GM19025 (cell line): Measurements from ENCODE around the gene SLC16A12.
A peak's percentile ranks its signal among the peaks of the same experiment; 100 is the strongest.
"Not testable (repeated sequence)": the region's sequence is repeated elsewhere in the genome, so short reads cannot be mapped to it uniquely, and the experiment has no call there.

Experiments
- ATAC-seq: cut with Tn5 transposase; IDR thresholded peaks from one replicate; pipeline ENCODE4 v1.9.1; 2021; ENCODE audit warnings: mild to moderate bottlenecking, low read depth, moderate library complexity; ENCODE audit not compliant: unreplicated experiment

The SLC16A12 gene

GRCh38 chr10:89428877-89429276 lies 106.5 kb downstream of the SLC16A12 start:
- ATAC-seq = no peak

- no peak for ATAC-seq
These were observed 107.8 kb downstream of the SLC16A12 start for GRCh38 chr10:89427629-89428028.

DNA sequence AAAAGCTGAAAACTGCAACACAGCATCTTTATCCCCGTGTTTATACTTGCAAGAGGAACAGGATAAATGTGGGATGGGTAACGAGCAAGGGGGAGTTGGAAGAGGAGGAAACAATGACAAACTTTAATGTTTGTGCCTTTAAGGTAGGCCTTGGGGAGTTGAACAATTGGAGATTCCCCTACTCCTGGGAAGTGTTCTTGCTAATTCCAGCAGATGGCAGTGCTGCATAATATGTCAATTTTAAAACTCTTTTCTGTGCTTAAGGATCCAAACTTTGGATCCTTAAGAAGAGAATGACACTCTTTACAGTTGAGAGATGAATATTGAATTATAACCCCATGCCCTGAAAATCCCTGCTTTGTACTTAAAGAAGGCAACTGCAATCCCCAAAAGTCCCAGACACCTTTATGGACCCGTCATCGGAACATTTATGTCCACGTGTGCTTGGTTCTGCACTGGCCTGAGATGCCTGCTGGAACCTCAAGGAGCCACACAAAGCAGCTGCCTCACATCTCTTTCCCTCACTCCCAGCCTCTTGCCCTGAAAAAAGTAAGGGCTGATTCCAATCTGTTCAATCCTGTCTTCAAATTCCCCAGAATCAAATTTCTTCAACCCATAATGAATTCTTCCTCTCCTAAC lies 109.0 kb downstream of the SLC16A12 start:
- ATAC-seq = no peak

GRCh38 chr10:89425000-89425399 lies 110.4 kb downstream of the SLC16A12 start:
- no peak for ATAC-seq

DNA sequence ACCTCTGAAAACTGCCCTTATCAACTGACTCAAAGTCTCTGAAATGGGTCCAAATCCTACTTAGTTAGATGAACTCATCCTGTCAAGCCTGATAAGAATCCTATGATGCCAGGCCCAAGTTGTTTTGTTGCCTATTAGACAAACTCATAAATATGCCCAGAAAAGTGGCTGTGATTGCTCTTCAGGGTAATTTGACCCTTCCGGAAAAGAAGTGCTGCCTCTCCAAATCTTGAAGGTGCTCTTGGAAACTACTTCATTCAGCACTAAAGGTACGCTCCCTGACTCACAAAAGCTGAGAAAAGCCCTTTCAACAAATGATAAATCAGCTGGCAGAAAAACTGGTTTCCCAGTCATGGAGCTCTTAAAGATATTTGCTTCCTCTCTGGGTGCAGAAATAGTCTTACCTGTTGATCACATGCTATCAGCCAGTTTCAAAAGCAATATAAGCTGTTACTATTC lies 114.3 kb downstream of the SLC16A12 start:
- no peak for ATAC-seq

DNA sequence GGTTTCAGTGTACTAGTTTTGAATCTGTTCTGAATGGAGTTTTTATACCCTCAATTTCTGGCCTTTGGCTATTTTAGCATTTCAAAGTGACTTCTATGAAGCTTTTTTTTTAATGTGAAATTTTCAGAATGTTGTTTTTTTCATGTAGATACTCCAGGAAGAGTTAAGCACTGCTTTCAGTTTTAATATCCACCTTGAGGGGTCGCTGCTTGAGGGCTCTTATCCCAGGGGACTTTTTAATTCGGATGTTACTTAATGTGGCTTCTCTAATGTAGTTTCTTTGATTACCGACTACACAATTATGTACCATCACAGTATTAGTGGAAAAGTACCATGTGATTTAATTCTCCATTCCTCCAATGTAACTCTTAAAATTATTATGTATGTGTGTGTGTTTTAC lies 115.8 kb downstream of the SLC16A12 start:
- ATAC-seq = no peak

DNA sequence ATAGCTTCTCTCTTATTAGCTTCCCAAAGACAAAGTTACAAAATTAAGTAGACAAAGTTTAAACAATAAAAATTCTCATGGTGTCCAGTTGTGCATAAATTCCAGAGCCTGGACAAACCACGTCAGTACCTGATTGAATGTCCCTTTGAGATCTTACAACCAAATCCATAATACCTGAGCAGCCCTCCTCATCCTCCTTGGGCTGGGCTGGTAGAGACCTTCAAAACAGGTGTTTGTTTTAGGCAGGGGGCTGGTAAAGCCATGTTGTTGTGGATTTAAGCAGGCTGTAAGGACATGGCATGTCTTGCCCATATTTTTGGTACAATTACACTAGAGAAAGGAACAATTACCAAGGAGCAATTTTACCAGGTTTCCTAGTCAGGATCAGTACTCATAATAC lies 118.9 kb downstream of the SLC16A12 start:
- ATAC-seq = no peak

- peak; percentile 28 for ATAC-seq
These were observed 120.2 kb downstream of the SLC16A12 start for GRCh38 chr10:89414879-89415821.

- peak; percentile 71 for ATAC-seq
These were observed 121.1 kb downstream of the SLC16A12 start, which contains the start of gene IFIT5 for GRCh38 chr10:89414146-89414878. Gene IFIT5 (plus strand): TSS chr10:89414568. CDS start chr10:89414799, 231 bp downstream.

DNA sequence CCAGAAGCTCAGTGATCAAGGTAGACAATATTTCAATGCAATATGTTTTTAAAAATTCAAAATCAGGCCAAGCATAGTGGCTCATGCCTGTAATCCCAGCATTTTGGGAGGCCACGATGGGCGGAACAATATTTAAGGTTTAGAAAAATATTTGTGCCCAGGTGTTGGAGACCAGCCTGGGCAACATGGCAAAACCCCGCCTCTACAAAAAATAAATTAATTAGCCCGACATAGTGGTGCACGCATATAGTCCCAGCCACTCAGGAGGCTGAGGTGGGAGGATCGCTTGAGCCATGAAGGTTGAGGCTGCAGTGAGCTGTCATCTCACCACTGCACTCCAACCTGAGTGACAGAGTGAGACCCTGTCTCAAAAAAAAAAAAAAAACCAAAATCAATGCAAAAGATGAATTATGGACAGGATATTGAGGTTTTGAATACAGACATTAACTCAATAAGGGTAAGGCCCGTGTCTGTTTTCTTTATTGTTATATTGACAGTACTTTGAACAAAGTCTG lies 121.9 kb downstream of the SLC16A12 start:
- ATAC-seq = no peak

GRCh38 chr10:89412276-89412675 lies 123.1 kb downstream of the SLC16A12 start:
- not testable (repeated sequence) for ATAC-seq

DNA sequence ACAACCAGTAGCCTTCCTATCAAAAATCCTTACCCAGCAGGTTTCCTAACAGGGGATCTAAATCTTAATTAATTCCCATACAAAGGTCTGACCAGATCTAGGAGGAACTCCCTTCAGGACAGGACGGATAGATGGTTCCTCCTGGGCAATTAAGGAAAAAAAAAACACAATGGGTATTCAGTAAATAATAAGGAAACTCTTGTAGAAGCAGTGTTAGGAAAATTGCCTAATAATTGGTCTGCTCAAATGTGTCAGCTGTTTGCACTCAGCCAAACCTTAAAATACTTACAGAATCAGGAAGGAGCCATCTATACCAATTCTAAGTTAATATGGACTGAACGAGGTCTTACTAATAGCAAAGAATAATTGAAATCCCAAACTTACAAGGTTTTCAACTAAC lies 124.3 kb downstream of the SLC16A12 start:
- ATAC-seq = not testable (repeated sequence)

DNA sequence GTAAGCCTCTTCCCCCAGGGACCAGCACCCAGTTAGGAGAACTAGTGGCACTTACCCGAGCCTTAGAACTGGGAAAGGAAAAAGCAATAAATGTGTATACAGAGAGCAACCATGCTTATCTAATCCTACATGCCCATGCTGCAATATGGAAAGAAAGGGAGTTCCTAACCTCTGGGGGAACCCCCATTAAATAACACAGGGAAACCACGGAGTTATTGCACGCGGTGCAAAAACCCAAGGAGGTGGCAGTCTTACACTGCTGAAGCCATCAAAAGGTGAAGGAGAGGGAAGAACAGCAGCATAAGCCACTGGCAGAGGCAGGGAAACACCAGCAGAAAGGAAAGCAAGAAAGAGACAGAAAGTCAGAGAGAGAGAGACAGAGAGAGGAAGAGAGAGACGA lies 124.8 kb downstream of the SLC16A12 start:
- not testable (repeated sequence) for ATAC-seq

GRCh38 chr10:89409282-89409681 lies 126.1 kb downstream of the SLC16A12 start:
- ATAC-seq = not testable (repeated sequence)

- not testable (repeated sequence) for ATAC-seq
These were observed 127.6 kb downstream of the SLC16A12 start for GRCh38 chr10:89407792-89408191.

DNA sequence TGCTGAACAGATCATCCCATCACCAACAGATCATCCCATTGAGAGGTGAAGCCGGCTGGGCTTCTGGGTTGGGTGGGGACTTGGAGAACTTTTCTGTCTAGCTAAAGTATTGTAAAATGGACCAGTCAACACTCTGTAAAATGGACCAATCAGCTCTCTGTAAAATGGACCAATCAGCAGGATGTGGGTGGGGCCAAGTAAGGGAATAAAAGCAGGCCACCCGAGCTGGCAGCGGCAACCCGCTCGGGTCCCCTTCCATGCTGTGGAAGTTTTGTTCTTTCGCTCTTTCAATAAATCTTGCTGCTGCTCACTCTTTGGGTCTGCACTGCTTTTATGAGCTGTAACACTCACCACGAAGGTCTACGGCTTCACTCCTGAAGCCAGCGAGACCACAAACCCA lies 129.2 kb downstream of the SLC16A12 start:
- ATAC-seq = not testable (repeated sequence)

DNA sequence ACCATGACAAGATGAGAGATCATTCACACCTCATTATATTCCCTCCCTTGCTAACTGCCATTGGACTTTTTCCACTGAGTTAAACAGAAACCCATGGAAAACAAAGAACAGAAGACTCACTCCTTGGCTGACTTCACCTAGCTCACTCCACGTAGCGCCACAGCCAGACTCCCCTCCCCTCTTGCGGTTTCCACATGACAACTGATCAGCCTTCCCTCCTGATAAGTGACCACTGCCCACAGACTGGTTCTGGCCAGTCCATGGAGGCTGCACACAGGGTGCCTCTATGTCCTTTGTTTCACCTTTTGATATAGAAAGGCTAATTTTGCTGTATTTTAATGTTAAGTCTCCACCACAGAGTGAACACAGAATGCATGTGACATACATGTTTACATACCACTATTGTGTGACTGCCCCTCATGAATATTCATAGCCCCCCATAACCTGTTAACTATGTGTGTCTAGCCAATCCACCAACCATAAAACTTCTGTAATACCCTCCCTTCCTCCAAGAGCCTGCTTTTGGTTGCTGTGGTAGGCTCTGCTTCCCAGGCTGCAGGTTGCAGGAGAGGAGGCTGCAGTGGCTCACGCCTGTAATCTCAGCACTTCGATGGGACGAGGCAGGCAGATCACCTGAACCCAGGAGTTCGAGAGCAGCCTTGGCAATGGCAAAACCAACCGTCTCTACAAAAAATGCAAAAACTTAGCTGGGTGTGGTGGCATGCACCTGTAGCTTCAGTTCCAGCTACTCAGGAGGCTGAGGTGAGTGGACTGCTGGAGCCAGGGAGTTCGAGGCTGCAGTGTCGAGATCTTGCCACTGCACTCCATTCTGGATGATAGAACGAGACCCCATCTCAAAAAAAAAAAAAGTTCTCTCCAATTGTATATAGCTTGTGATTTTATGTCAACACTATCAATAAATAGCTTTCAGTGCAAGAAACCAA lies 131.0 kb downstream of the SLC16A12 start:
- ATAC-seq = no peak

DNA sequence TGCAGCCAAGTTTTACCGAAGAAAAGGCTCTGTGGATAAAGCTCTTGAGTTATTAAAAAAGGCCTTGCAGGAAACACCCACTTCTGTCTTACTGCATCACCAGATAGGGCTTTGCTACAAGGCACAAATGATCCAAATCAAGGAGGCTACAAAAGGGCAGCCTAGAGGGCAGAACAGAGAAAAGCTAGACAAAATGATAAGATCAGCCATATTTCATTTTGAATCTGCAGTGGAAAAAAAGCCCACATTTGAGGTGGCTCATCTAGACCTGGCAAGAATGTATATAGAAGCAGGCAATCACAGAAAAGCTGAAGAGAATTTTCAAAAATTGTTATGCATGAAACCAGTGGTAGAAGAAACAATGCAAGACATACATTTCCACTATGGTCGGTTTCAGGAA lies 132.4 kb downstream of the SLC16A12 start:
- ATAC-seq = no peak

DNA sequence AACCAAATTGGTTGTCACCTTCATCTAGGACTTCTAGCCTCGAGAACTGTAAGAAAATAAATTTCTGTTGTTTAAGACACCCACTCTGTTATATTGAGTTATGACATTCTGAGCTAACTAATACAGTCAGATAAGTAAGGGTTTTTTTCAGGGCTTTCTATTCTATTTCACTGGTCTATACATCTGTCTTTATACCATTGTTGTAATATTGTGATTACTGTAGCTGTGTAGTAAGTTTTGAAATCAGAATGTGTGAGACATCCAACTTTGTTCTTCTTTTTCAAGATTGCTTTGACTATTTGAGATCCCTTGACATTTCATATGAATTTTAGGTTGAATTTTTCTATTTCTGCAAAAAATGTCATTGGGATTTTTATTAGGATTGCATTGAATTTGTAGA lies 135.4 kb downstream of the SLC16A12 start:
- ATAC-seq = no peak
